GM12892 (cell line): ENCODE data around the gene TMEM40.

Source experiments
- POLR2A ChIP-seq: IDR thresholded peaks from 2 replicates; pipeline ENCODE4 v1.6.1; 2011; ENCODE audit warnings: low read depth, low read length, control low read depth
- POLR2AphosphoS5 ChIP-seq: IDR thresholded peaks from 2 replicates; pipeline ENCODE4 v1.6.1; 2011; ENCODE audit warnings: low read depth, low read length, control low read depth
- TAF1 ChIP-seq: IDR thresholded peaks from 2 replicates; pipeline ENCODE4 v1.6.1; 2011; ENCODE audit warnings: low read depth, mild to moderate bottlenecking, control low read depth, low read length, borderline replicate concordance

DNA sequence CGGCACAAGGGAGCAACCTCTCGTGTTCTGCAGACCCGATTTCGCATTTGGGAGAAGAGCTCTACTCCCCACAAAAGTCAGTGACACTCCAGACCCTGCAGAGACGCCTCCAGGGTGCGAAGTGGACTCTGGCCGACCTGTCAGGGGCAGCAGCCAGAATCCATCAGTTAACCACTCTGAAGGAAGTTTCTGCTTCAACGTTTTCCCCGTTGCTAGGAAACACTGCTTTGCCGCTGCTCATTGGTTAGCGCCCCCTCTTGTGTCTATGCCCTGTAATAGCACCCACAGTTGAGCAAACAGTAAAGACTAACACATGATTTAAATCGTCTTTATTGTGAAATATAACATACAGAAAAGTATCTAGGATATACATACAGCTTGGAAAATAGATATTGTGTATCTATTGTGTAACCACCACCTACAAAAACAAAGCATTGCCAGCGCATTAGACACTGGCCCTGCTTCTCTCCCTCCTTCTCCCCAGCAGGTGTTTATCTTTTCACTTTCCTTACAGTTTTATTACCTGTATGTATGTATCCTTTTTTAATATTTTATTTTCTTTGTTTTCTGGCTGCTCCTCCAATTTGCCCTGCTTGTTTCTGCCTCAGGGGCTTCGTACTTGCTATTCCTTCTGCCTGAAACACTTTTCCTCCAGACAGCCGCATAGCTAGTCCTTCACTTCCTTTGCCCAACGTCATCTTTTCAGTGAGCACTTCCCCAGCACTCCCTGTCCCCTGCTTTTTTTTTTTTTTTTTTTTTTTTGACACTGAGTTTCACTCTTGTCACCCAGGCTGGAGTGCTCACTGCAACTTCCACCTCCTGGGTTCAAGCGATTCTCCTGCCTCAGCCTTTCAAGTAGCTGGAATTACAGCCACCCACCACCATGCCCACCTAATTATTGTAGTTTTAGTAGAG is 38.8 kb downstream of the TMEM40 start:
- TF ChIP-seq POLR2AphosphoS5: no peak
- TF ChIP-seq POLR2A: no peak
- no peak for TF ChIP-seq TAF1
